ENCODE data around the gene HSD17B8.

HSD17B8 gene

DNA sequence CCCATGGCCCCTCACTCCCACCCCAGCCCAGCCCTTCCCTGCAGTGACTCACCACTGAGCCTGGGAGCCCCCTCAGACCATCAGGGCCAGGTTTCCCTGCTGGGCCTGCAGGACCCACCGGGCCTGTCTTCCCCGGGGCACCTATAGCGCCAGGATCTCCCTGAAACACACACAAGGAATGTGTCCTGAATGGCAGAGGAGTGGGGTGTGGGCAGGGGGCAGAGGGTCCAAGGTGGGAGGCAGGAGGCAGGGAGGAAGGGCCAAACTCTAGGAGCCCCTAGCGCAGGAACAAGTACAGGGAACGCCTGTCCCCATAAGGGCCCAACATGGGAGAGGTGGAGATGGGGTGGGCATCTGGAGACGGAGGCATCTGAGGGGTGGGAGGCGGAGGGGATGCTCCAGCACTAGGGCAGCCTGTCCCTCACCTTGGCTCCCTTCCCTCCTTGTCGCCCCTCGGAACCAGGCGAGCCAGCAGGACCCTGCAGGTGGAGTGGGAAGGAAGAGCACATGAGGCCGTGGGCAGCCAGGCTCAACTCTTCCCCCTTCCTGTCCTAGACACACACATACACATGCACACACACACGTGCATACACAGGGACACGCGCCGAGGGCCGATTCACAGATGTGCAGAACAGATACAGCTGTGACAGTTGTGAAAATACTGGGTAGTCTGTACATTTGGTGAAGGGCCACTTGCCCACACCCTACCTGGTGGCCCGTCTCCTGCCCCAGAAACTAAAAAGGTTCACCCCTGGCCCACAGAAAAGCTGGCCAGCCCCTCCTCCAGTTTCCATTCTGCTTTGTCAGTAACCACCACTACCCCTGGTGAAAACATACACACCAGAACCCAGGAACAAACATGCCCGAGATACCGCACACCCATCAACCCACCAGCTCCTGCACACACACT, 36.8 kb upstream of the HSD17B8 start:
- TF ChIP-seq GATA2 (IDR thresholded peaks at IDR 0.05; ENCODE audit: low read depth, low read length) (no peak), GATA3 (IDR thresholded peaks at IDR 0.05; ENCODE audit: low read depth, low read length) (no peak)

DNA sequence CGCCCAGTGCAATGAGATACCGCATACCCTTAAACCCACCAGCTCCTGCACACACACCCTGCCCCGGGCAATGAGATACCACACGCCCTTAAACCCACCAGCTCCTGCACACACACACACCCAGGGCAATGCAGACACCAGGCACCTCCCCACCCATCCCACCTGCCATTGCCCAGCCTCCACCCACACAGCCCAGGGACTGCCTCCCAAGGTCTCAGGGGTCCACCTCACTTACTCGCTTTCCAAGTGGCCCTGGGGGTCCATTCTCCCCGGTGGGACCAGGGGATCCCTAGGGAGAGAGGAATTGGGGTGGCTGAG, 36.2 kb upstream of the HSD17B8 start:
- no peak for TF ChIP-seq GATA3 (IDR thresholded peaks at IDR 0.05; ENCODE audit: low read depth, low read length)
- TF ChIP-seq GATA2 (IDR thresholded peaks at IDR 0.05; ENCODE audit: low read depth, low read length) = no peak

DNA sequence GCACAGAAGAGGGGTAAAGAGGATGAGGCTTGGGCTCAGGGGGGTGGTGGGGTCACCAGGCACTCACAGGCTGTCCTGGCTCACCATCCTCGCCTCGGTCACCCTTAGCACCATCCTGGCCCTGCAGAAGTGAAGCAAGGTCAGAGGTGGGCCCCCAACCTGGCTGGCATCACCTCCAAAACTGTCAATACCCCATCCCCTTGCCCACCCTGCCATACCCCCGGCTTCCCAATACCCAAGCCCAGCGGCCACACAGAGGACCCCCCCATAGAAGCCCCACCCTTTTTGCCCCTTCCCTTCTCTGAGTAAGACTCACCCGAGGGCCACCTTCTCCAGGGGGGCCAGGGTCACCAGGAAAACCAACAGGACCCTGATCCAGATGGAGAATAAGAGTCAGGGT, 35.8 kb upstream of the HSD17B8 start:
- TF ChIP-seq GATA3 (IDR thresholded peaks at IDR 0.05; ENCODE audit: low read depth, low read length) (no peak), GATA2 (IDR thresholded peaks at IDR 0.05; ENCODE audit: low read depth, low read length) (no peak)

DNA sequence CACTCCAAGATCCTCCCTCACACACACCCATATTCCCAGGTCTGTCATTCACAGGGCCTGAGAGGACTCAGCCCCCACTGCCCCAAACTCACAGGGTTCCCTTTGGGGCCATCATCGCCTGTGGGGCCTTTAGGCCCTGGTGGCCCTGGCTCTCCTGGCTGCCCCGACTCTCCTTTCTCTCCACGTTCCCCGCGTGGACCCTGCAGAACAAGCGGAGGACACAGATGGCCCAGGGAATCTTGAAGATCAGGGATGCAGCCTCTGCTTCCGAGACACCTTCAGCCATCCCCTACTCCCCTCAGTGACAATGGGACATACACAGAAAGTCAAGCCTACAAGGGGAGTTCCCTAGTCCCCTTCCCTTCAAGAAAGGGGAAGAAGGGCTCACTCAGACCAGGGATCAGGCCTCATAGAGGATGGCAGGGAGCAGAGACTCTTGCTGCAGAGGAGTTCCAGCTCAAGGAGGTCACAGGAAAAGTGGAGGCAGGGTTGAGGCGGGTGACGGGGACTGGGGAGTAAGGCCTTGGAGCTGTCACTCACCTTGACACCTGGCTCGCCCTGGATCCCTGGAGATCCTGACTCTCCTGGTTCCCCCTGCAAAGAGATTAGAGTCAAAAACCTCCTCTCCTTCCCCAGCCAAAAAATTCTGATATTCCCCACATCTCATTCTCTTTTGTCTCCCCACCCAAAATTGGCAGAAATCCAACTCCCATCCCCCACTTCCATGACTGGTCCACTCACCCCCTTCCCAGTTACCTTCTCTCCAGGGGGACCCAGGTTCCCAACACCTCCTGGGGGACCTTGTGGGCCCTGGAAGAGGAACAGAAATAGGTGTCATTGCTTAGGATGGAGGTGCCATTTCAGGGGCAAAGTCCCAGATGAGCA, 34.9 kb upstream of the HSD17B8 start:
- TF ChIP-seq GATA3 (IDR thresholded peaks at IDR 0.05; ENCODE audit: low read depth, low read length) (no peak), GATA2 (IDR thresholded peaks at IDR 0.05; ENCODE audit: low read depth, low read length) (no peak)

DNA sequence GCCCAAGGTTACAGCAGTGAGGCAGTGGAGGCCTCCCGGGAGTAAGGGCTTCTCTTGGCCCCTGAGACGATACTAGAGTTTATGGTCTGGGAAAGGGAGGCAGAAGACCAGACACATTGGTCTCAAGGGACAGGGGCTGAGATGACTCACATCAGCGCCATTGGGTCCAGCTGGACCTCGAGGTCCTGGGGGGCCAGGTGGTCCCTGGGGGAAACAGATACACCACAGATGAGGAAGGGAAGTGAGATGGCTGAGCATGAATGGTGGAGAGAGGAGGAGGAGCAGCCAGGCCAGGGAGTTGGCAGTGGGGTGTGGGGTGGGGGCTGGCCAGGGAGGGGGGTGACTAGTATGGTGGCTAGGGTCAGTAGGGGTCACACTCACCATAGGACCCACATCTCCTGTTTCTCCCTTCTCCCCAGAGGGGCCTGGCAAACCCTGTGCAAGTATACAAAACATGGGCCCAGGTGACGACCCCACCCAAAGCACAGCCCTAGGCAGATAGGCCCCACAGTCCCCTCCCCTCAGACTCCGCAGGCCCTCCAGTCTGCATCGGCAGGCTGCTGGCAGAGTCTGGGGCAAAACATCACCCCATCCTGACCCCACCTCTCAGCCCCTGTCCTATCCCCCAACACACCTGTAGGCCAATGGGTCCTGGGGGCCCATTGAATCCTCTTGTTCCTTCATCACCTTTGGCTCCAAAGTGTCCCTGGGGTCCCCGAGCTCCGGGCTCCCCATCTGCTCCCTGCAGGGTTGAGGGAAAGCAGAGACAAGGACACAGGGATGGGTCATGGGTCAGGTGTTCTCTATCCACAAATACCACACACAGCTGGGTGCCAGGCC, 34.1 kb upstream of the HSD17B8 start:
- TF ChIP-seq GATA3 (IDR thresholded peaks at IDR 0.05; ENCODE audit: low read depth, low read length) = no peak
- no peak for TF ChIP-seq GATA2 (IDR thresholded peaks at IDR 0.05; ENCODE audit: low read depth, low read length)

DNA sequence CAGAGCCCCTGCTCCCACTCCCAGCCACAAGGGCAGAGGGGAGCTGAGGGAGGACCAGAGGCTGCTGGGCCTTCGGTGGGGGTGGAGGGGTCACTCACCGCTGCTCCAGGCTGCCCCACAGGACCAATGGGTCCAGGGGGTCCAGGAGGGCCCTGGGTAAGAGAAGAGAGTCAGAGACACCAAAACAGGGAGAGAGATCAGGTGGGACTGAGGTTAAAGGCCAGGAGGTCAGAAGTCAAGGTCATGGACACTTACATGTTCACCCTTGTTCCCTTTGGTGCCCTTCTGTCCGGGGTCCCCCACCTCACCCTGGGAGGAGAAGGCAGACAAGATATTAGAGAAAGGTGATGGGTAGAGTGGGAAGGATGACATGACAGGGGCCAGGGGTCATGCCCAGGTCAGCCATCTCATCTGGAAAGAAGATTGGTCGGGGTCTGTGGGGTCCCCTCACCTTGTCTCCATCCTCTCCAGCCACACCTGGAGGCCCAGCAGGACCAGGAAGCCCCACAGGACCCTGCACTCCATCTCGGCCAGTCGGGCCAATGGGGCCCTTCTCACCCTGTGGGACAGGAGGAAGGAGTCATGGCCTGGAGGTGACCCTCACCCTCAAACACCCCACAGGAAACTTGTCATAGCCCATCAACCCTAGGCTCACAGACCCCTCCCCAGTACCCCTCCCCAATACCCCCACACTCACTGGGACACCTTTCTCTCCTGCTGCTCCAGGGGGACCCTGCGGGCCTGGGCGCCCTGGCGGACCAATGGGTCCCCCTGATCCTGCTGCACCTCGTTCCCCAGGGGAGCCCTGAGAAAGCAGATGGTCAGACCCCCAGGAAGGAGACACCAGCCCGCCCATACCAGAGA, 33.2 kb upstream of the HSD17B8 start:
- no peak for TF ChIP-seq GATA3 (IDR thresholded peaks at IDR 0.05; ENCODE audit: low read depth, low read length)
- TF ChIP-seq GATA2 (IDR thresholded peaks at IDR 0.05; ENCODE audit: low read depth, low read length) = no peak

DNA sequence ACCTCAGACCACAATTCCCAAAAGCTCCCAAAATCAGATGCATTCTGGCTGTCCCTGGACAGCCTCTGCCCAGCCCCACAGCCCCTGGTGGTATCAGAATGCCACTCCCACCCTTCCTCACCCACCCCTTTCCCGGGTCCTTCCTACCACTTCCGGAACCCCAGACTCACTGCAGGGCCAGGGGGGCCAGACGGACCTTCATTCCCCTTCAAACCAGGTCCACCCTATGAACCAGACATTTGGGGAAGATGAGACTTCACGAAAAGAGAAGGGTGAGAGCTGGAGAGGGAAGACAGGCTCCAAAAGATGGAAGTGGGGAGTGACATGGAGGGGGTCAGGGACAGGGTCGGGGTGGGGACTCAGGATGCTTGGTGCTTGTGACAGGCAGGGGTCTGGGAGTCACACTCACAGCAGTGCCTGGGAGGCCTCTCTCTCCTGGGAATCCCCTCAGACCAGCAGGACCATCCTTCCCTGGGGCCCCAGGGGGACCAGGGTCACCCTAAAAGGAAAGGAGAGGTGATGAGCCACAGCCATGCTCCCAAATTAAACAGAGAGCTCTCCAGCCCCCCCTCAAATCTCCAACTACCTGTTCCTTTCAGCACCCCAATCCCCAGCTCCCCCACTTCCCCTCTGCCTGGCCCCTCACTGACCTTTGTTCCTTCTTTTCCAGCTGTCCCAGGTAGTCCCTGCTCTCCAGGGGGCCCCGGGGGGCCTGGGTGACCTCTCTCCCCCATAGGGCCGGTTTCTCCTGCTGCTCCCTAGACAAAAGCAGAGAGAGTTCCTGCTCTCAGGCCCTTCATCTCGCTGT, 32.4 kb upstream of the HSD17B8 start:
- TF ChIP-seq GATA3 (IDR thresholded peaks at IDR 0.05; ENCODE audit: low read depth, low read length) (no peak), GATA2 (IDR thresholded peaks at IDR 0.05; ENCODE audit: low read depth, low read length) (no peak)

DNA sequence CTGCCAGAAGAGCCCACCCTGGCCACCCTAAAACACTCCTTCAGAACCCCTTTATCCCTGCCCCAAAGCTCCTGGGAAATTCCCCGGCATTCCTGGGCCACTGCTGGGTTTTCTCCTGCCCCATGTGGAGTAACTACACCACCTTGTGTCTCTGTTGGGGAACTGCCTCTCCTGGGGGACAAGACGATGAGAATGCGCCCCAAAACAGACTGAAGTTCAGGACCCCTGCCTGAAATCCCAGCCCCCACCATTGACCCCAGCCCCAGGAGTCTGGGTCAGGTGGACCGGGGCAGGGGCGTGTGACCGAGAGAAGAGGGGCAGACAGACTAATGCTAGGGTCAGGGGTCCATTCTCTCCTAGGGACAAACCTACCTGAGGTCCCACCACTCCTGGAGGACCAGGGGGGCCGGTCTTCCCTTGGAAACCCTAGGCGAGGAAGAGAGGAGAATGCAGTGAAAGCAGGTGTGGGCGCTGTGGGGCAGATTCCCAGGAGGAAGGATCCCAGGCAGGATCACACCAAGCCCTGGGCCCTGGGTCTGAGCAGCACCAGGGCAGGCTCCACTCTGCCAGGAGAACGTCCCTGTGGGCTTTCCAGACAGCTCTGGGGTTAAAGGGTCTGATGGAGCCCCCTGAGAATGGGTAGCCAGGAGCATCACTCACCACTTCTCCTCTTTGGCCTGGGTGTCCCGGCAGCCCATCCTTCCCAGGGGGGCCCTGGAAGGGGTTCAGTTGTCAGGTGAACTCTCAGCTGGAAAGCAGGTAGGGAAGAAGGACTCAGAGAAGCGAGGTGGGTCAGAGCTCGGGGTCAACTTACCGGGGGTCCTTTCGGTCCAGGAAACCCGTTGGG, 31.5 kb upstream of the HSD17B8 start:
- no peak for TF ChIP-seq GATA3 (IDR thresholded peaks at IDR 0.05; ENCODE audit: low read depth, low read length)
- TF ChIP-seq GATA2 (IDR thresholded peaks at IDR 0.05; ENCODE audit: low read depth, low read length) = no peak

DNA sequence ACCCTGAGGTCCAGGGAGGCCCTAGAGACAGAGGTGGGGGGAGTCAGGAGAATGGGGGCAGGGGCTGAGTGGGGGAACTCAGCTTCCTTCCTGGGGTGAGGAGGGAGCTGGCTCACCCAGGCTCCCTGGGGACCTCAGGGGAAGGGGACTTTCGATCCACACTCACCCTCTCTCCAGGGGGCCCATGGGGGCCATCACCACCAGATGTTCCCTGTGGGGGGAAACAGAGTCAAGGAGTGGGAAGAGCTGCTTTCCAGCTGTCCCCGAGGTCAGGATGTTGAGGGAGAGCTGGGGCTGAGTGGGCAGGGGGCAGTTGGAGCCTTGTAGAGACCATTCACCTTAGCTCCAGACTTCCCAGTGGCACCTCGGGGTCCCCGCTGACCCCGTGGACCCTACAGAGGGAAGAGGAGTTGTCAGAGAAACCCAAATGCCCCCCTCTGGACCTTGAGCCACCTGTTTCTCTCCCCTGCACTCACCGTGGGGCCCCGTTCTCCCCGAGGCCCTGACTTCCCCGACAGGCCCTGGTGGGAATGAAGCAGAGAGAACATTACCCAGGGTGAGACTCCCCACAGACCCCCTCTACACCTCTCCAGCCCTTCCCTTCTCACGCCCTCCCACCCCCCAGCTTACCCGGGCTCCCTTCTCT, 30.8 kb upstream of the HSD17B8 start:
- TF ChIP-seq GATA2 (IDR thresholded peaks at IDR 0.05; ENCODE audit: low read depth, low read length) (no peak), GATA3 (IDR thresholded peaks at IDR 0.05; ENCODE audit: low read depth, low read length) (no peak)

DNA sequence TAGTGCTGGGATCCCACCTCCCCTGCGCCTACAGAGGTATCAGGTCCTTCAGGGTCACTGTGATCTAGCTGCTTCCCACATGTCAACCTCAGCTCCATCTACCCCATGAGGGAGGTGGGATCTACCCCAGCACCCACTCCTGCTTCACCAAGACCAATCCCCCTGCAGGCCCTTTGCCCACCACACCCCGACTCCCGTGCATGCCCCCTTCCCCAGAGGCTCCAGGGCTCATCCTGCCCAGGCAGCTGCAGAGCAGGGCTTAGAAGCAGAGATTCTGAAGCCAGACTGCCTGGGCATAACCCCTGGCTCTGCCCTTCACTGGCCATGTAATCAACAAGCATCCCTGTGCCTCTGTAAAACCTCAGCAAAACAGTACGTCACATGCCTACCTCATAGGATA, 29.7 kb upstream of the HSD17B8 start:
- no peak for TF ChIP-seq GATA2 (IDR thresholded peaks at IDR 0.05; ENCODE audit: low read depth, low read length)
- no peak for TF ChIP-seq GATA3 (IDR thresholded peaks at IDR 0.05; ENCODE audit: low read depth, low read length)

DNA sequence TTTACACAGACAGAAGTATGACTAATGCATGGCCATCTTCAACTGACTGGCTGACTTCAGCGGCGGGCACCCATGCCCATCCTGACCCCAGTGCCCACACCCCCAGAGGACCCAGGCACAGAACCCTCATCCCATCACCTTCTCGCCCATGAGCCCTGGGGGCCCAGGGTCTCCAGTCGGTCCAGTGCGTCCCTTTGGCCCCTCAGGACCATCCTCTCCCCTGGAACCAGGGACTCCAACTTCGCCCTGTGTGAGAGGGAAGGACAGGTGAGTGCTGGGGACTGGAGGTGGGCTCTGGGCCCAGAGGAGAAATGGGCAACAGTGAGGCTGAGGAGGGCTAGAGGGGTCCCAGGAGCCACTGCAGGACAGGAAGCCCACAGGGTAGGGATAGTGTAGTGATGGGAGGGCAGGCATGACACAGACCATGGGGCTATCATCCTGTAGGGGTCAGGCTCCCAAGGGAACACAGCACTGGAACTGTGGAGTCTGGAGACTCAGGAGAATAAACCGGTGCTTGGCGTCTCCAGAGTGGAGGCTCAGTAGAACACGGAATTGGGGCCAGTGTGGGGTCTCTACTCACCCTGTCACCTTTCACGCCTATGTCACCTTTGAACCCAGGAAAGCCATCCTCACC, 28.9 kb upstream of the HSD17B8 start:
- TF ChIP-seq GATA3 (IDR thresholded peaks at IDR 0.05; ENCODE audit: low read depth, low read length) (no peak), GATA2 (IDR thresholded peaks at IDR 0.05; ENCODE audit: low read depth, low read length) (no peak)

Measured in SH-SY5Y (cell line).